Measurements from ENCODE around the gene PPP1R3E. TPM values are rescaled to one million over a fixed set of nuclear protein-coding genes. Genes with fewer than 3 reads are reported as not detected.

The PPP1R3E gene
- polyA plus RNA-seq, 2 donors, result 5.2 to 12.7 TPM

DNA sequence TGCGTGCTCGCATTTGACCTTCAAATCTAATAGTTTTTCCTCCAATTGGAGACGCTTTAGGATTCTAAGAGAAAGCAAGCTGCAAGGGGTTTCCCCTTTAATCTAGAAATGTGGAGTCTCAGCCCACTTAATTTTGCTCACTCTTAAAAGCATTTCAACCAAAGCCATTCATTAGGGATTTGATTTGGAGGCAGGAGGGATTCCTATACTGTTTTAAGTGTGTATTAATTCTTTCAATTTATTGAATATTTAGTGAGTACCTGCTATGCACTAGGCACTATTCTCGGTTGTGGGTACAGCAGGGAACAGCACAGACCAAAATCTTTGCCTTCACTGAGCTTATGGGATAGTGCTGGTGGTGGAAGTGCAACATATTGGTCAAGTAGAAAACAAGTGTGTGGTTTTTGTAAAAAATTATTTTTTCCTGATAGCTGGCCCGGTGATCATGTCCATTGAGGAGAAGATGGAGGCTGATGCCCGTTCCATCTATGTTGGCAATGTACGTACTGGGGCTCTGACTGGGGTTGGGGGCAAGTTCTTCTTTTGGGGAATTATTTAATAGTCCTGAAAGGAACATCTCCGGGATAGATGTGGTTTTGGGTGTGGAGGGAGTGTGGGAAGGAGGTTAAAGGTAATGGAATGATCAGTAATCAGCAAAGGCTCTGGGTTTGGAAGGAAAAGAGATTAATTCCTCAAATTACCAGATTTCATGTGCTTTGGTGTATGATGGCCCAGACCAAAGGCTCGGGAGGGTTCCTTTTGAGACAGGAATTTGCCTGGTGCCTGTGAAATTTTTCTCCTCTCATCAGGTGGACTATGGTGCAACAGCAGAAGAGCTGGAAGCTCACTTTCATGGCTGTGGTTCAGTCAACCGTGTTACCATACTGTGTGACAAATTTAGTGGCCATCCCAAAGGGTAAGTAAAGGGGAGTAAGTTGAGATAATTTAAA lies 20.2 kb upstream of the PPP1R3E start:
- WGBS, 2 donors, result 40 to 44% methylated on average over 10 of the region's 10 CpGs
- H3K27ac ChIP-seq (ENCODE audit: low read depth in 2 of 2, low read length in 1 of 2), result no peak overlapping the region
- H3K4me1 ChIP-seq (ENCODE audit: control insufficient read depth in 2 of 2, insufficient read depth in 2 of 2, low read length in 1 of 2), result peaks cover 3 to 5% of the 10 kb centered on the region in 2 donors
- no peaks in the 10 kb centered on the region for H3K9me3 ChIP-seq (ENCODE audit: control insufficient read depth in 2 of 2, insufficient read depth in 1 of 2, low read depth in 1 of 2, low read length in 1 of 2)
- peaks cover 4 to 18% of the 10 kb centered on the region in 2 donors for H3K36me3 ChIP-seq (ENCODE audit: control insufficient read depth in 2 of 2, insufficient read depth in 2 of 2, low read length in 1 of 2)
- peak overlapping the region; percentile 76 to 89 for H3K4me3 ChIP-seq (ENCODE audit: low read depth in 1 of 2, low read length in 2 of 2)
- no peaks in the 10 kb centered on the region for H3K27me3 ChIP-seq (ENCODE audit: control insufficient read depth in 1 of 2, insufficient read depth in 2 of 2, low read length in 2 of 2)

DNA sequence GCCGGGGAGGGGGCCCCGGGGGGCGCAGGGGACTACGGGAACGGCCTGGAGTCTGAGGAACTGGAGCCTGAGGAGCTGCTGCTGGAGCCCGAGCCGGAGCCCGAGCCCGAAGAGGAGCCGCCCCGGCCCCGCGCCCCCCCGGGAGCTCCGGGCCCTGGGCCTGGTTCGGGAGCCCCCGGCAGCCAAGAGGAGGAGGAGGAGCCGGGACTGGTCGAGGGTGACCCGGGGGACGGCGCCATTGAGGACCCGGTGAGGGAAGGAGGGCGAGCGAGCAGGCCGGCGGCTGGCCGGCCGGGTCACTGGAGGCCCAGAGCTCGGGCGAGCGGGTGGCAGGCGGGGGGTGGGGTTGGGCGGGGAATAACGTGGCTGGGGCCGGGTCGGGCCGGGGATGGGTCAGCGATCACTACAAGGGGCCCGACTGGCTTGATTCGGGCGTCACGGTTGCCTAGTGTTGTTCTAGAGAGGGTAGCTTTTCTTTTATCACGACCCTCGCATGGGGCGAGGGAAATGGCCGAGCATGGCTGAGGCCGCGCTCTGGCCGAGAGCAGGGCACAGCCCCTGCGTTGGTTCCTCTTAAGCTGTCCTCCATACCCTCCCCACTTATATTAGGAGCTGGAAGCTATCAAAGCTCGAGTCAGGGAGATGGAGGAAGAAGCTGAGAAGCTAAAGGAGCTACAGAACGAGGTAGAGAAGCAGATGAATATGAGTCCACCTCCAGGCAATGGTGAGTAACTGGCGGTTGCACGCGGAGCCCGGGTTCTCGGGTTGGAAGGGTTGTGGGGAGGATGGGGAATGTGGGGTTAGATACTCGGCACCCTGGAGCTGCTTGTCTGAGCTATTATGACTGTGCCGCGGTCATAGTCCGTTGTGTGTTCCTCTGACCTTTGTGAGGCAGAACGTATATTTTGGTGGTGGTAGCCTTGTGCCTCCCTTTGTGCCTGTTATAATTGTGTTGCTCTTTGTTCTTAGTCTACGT lies 19.2 kb upstream of the PPP1R3E start:
- peaks cover 4 to 18% of the 10 kb centered on the region in 2 donors for H3K36me3 ChIP-seq (ENCODE audit: control insufficient read depth in 2 of 2, insufficient read depth in 2 of 2, low read length in 1 of 2)
- H3K4me1 ChIP-seq (ENCODE audit: control insufficient read depth in 2 of 2, insufficient read depth in 2 of 2, low read length in 1 of 2), result peaks cover 3 to 5% of the 10 kb centered on the region in 2 donors
- no peaks in the 10 kb centered on the region for H3K27me3 ChIP-seq (ENCODE audit: control insufficient read depth in 1 of 2, insufficient read depth in 2 of 2, low read length in 2 of 2)
- peak overlapping the region; percentile 76 to 89 for H3K4me3 ChIP-seq (ENCODE audit: low read depth in 1 of 2, low read length in 2 of 2)
- peak overlapping the region; percentile 92 to 96 for H3K27ac ChIP-seq (ENCODE audit: low read depth in 2 of 2, low read length in 1 of 2)
- H3K9me3 ChIP-seq (ENCODE audit: control insufficient read depth in 2 of 2, insufficient read depth in 1 of 2, low read depth in 1 of 2, low read length in 1 of 2), result no peaks in the 10 kb centered on the region
- WGBS, 2 donors, result 0 to 1% methylated on average over 48 to 64 of the region's 64 CpGs

GRCh38 chr14:23320584-23321571 lies 18.2 kb upstream of the PPP1R3E start, which contains the start of gene PABPN1:
Gene PABPN1 (plus strand): TSS chr14:23321457. CDS start chr14:23321470, 13 bp downstream.
- 4% methylated on average over 60 to 63 of the region's 63 CpGs for WGBS, 2 donors
- peak within 1 kb of the TSS; percentile 76 to 89 for H3K4me3 ChIP-seq (ENCODE audit: low read depth in 1 of 2, low read length in 2 of 2)
- H3K27ac ChIP-seq (ENCODE audit: low read depth in 2 of 2, low read length in 1 of 2), result peak within 1 kb of the TSS; percentile 92 to 99
- peaks cover 3 to 5% of the 10 kb centered on the region in 2 donors for H3K4me1 ChIP-seq (ENCODE audit: control insufficient read depth in 2 of 2, insufficient read depth in 2 of 2, low read length in 1 of 2)
- H3K27me3 ChIP-seq (ENCODE audit: control insufficient read depth in 1 of 2, insufficient read depth in 2 of 2, low read length in 2 of 2), result no peaks in the 10 kb centered on the region
- no peaks in the 10 kb centered on the region for H3K9me3 ChIP-seq (ENCODE audit: control insufficient read depth in 2 of 2, insufficient read depth in 1 of 2, low read depth in 1 of 2, low read length in 1 of 2)
- peaks cover 4 to 18% of the 10 kb centered on the region in 2 donors for H3K36me3 ChIP-seq (ENCODE audit: control insufficient read depth in 2 of 2, insufficient read depth in 2 of 2, low read length in 1 of 2)

DNA sequence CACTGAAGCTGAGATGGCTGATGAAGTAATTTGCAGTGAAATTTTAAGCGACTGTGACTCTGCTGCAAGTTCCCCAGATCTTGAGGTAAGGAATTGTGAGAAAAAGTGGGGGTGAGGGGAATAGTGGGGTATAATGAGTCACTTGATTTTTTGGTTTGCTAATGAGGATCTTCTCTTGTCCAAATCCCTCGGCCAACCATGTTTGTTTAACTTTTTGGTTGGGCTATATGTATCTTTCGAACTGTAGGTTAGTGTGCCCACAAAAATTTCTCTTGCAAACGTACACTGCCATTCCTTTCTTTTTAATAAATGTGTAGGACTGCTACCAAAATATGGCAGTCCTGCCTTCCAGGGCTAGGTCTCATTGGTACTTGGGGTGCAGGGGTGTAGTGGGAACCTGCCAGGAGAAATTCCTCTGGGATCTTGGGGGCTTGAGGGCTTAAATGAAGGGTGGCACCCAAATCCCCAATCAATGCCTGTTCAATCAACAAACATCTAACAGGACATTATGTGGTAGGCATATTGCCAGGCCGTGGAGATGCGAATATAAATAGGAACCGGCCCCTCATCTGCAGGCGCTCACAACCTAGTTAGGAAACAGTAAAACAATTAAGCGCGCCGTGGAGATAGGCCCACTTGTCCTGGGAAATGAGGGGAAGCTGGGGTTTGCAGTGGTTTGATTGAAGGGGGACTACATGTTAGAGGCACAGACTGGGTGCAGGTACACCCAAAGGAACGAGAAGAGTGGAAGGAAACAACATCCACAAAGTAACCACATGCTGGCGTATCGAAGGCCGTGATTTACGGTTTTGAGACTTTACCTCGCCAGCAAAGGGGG lies 17.3 kb upstream of the PPP1R3E start:
- no peaks in the 10 kb centered on the region for H3K9me3 ChIP-seq (ENCODE audit: control insufficient read depth in 2 of 2, insufficient read depth in 1 of 2, low read depth in 1 of 2, low read length in 1 of 2)
- H3K27me3 ChIP-seq (ENCODE audit: control insufficient read depth in 1 of 2, insufficient read depth in 2 of 2, low read length in 2 of 2), result no peaks in the 10 kb centered on the region
- peak overlapping the region; percentile 92 to 99 for H3K27ac ChIP-seq (ENCODE audit: low read depth in 2 of 2, low read length in 1 of 2)
- peak overlapping the region; percentile 32 to 41 for H3K4me3 ChIP-seq (ENCODE audit: low read depth in 1 of 2, low read length in 2 of 2)
- peaks cover 4 to 13% of the 10 kb centered on the region in 2 donors for H3K36me3 ChIP-seq (ENCODE audit: control insufficient read depth in 2 of 2, insufficient read depth in 2 of 2, low read length in 1 of 2)
- H3K4me1 ChIP-seq (ENCODE audit: control insufficient read depth in 2 of 2, insufficient read depth in 2 of 2, low read length in 1 of 2), result peaks cover 3 to 5% of the 10 kb centered on the region in 2 donors
- 88% methylated on average over 17 of the region's 17 CpGs for WGBS, 2 donors

- Histone ChIP-seq H3K27me3 (ENCODE audit: control insufficient read depth in 1 of 2, insufficient read depth in 2 of 2, low read length in 2 of 2) (no peaks in the 10 kb centered on the region), H3K4me1 (ENCODE audit: control insufficient read depth in 2 of 2, insufficient read depth in 2 of 2, low read length in 1 of 2) (peaks cover 3 to 5% of the 10 kb centered on the region in 2 donors), H3K4me3 (ENCODE audit: low read depth in 1 of 2, low read length in 2 of 2) (no peak overlapping the region), H3K9me3 (ENCODE audit: control insufficient read depth in 2 of 2, insufficient read depth in 1 of 2, low read depth in 1 of 2, low read length in 1 of 2) (no peaks in the 10 kb centered on the region), H3K27ac (ENCODE audit: low read depth in 2 of 2, low read length in 1 of 2) (no peak overlapping the region), H3K36me3 (ENCODE audit: control insufficient read depth in 2 of 2, insufficient read depth in 2 of 2, low read length in 1 of 2) (no peaks in the 10 kb centered on the region)
- 85 to 89% methylated on average over 5 of the region's 5 CpGs for WGBS, 2 donors
Observed at GRCh38 chr14:23316300-23316699, 13.6 kb upstream of the PPP1R3E start.

- Histone ChIP-seq H3K4me3 (ENCODE audit: low read depth in 1 of 2, low read length in 2 of 2) (no peak overlapping the region), H3K4me1 (ENCODE audit: control insufficient read depth in 2 of 2, insufficient read depth in 2 of 2, low read length in 1 of 2) (peaks cover 14 to 15% of the 10 kb centered on the region in 2 donors), H3K9me3 (ENCODE audit: control insufficient read depth in 2 of 2, insufficient read depth in 1 of 2, low read depth in 1 of 2, low read length in 1 of 2) (no peaks in the 10 kb centered on the region), H3K27me3 (ENCODE audit: control insufficient read depth in 1 of 2, insufficient read depth in 2 of 2, low read length in 2 of 2) (no peaks in the 10 kb centered on the region), H3K27ac (ENCODE audit: low read depth in 2 of 2, low read length in 1 of 2) (no peak overlapping the region), H3K36me3 (ENCODE audit: control insufficient read depth in 2 of 2, insufficient read depth in 2 of 2, low read length in 1 of 2) (peaks cover 0 to 4% of the 10 kb centered on the region in 2 donors)
- 94 to 96% methylated on average over 1 of the region's 1 CpG for WGBS, 2 donors
Observed at GRCh38 chr14:23310546-23310945, 7.9 kb upstream of the PPP1R3E start.

GRCh38 chr14:23308721-23309445 lies 6.2 kb upstream of the PPP1R3E start:
- H3K27ac ChIP-seq (ENCODE audit: low read depth in 2 of 2, low read length in 1 of 2), result peak overlapping the region in 1 of 2 donors; percentile 70
- peaks cover 0 to 4% of the 10 kb centered on the region in 2 donors for H3K36me3 ChIP-seq (ENCODE audit: control insufficient read depth in 2 of 2, insufficient read depth in 2 of 2, low read length in 1 of 2)

More at GRCh38 chr14:23308721-23309445, 6.2 kb upstream of the PPP1R3E start:
- H3K4me3 ChIP-seq (ENCODE audit: low read depth in 1 of 2, low read length in 2 of 2), result peak overlapping the region in 1 of 2 donors; percentile 33
- WGBS, 2 donors, result 68 to 70% methylated on average over 17 of the region's 17 CpGs
- peaks cover 14 to 15% of the 10 kb centered on the region in 2 donors for H3K4me1 ChIP-seq (ENCODE audit: control insufficient read depth in 2 of 2, insufficient read depth in 2 of 2, low read length in 1 of 2)
- no peaks in the 10 kb centered on the region for H3K9me3 ChIP-seq (ENCODE audit: control insufficient read depth in 2 of 2, insufficient read depth in 1 of 2, low read depth in 1 of 2, low read length in 1 of 2)
- H3K27me3 ChIP-seq (ENCODE audit: control insufficient read depth in 1 of 2, insufficient read depth in 2 of 2, low read length in 2 of 2), result no peaks in the 10 kb centered on the region

Data from esophagus (tissue), 2 donors.